ENCODE measurements around the gene KDELR3.
"Not testable (repeated sequence)": the region's sequence is repeated elsewhere in the genome, so short reads cannot be mapped to it uniquely, and the experiment has no call there.

The KDELR3 gene

DNA sequence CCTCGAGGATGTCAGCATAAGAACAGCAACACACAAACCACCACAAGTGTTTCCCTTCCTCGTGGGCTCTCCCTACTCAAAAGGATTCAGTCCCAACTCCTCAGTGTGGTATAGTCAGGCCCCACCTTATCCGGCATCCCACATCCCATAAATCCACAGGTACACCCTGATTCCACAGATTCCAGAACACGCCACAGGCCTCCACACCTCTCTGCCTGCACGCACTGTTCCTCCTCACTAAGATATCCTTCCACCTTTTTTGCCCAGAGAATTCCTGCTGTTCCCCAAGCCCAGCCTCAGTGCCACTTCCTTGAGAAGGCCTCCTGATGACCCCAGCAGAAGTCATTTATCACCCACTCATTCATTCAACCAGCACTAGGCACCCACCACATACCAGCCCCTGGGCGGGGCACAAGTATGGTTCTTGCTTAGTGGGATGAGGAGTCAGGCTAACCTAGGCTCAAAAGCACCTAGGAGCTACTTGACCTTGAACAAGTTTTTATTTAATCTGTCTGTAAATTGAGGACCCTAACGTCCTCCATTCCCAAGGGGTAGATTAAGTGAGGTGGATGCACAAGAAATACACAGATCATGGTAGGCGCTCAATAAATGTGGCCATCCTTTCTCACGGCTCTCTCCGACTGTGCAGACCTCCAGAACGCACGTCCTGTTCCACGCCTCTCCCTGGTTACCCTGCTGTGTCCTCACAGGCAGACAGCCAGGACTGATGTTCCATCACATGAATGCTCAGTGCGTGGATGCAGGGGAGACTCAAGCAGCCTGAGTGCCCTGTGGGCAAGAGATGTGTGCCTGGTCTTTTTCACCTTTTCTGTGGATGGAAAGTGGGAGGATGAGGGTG, 10.8 kb upstream of the KDELR3 start:
- no peak for DNase-seq

GRCh38 chr22:38460426-38460840, 7.5 kb upstream of the KDELR3 start:
- no peak for DNase-seq

DNA sequence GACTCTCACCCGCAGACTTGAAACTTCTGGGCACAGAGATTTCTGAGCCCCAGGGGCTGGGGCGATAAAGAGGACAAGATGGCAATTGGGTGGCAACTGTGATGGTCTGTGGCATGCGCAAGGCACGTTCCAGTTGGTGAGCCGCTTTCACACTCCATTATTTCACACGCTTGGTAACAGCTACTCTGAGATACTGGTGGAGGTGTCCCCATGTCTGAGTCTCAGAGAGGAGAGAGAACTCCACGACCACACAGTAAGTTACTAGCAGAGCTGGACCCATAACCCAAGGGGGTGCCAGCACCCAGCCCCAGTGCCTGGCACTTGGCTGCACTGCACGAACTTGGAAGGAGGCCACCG, 6.9 kb upstream of the KDELR3 start:
- DNase-seq, result no peak

GRCh38 chr22:38461414-38462081, 6.3 kb upstream of the KDELR3 start:
- peak; percentile 89 for DNase-seq

DNA sequence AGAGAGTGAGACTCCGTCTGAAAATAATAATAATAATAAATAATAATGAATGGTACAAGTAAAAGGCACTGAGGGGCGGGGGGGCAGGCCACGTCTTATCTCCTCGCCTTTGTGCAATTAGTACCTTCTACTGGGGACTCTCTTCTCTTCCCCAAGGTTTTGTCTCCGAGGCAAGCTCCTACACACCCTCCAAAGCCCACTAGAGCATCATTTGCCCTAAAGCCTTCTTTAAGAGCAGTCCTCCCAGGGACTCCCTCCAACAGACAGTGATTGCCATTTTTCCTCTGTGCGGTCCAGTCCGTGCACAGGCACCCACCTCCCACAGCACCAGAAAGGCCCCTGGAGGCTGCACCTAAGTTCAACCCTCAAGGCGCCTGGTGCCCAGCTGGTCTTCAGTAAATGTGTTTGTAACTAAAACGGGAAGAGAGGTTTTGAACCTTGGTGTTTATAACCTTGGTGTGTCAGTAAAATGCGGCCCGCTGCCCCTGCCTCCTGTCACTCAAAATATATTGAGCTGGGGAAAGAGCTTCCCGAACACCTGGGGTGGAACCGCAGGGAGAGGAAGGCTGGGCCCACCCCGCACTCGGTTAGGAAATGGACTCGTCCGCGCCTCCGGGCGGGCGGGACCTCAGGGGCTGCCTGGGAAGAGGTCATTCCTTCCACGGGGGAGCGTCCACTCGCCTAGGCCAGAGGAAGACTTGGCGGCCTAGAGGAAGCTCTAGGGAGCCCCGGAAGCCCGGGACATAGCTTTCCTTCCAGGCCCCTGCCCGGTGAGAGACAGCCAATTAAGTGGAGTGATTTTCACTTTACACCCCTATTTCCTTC, 4.7 kb upstream of the KDELR3 start:
- DNase-seq, result no peak

- no peak for DNase-seq
Measured at GRCh38 chr22:38464992-38465672, 2.8 kb upstream of the KDELR3 start.

- DNase-seq, result peak; percentile 81
Measured at GRCh38 chr22:38465673-38466490, 2.0 kb upstream of the KDELR3 start.

- no peak for DNase-seq
Measured at GRCh38 chr22:38467438-38467903, 425 bp upstream of the KDELR3 start.

DNA sequence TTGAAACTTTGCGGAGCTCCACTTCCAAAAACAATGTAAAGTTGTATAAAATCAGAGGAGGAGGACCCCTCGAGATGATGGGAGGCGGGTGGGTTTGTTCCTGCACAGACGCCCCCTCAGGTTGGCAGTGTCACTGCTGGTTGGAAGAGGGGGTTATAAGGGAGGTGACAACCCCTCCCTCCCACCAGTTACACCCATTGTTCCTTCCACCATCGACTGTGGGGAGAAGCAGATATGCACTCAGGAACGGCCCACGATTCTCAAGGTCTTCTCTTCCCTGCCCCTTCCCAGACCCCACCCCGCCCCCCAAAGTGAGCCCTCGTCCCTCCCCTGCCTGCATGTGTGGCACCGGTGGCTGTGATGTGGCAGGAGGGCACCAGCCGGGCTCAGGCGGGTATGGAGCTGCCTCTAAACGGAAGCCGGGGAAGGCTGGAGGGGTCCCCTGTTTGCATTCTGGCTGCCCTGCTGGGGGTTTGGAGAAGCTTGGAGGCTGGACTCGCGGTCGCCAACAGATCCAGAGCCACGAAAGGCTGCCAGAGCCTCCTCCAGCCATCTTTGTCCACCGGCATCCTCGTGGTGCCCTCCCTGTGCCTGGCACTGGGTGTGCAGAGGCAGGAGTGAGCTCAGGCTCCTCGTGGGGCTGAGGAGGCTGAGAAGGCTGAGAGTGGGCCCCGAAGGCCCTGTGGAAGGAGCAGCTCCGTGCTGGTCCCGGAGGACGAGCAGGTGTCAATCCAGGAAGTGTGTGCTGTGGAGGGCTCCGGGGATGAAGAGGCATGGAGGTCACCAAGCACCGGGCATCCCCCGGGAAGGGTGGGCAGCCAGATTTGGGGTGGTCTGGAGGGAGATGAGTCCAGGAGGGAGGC, 778 bp downstream of the KDELR3 start:
- DNase-seq, result peak; percentile 48

DNA sequence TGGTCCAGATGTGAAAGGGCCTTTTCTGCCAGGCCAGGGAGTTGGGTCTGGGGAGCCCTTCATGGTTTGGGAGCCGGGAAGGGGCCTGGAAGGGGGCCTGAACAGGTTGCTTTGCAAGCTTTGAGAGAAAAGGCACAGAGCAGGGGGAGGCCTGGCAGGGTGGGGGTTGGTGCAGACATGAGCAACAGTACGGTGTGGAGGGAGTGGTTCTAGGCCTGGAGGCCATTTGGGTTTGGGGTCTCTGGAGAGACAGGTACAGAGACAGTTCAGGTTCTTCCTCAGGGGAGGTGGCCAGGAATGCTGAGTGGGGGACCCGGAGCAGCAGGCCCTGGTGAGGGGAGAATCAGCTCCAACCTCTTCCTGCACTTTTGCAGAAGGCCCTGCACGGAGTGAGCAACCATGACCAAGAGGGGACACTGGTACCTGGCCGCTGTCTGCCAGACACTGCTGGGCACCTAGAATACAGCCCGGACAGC, 1.4 kb downstream of the KDELR3 start:
- no peak for DNase-seq

DNA sequence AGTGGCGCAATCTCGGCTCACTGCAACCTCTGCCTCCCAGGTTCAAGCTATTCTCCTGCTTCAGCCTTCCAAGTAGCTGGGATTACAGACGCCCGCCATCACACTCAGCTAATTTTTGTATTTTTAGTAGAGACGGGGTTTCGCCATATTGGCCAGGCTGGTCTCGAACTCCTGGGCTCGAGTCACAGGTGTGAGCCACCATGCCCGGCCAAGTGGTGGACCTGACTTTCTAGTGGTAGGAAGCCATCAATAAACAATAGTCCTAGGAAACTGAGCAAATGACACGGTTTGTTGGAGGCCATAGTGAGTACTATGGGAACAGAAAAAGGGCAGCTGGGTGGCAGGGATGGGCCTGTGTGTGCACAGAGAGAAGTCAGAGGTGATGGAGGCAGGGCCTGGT, 2.3 kb downstream of the KDELR3 start:
- DNase-seq, result not testable (repeated sequence)

DNA sequence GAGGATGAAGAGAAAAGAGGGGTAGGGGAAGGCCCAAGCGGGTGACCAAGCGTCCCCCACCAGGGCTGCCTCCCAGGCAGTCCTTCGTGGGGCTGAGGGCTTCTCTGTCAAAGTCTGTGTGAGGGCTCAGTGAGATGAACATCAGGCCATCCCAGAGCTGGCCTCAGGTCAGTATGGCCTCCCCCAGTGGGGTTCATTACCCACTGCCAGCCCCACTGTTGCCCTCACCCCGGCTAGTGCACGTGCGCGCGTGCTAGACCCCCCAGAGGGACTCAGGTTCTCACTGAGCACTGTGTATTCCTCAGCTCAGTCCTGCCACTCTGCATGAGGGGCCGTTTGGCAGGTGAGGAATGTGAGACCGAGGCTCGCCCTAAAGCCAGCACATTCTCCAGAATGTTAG, 3.3 kb downstream of the KDELR3 start:
- DNase-seq, result no peak

GRCh38 chr22:38474003-38474607, 6.2 kb downstream of the KDELR3 start:
- DNase-seq, result no peak

- no peak for DNase-seq
Measured at GRCh38 chr22:38477585-38477984, 9.7 kb downstream of the KDELR3 start.

GRCh38 chr22:38479096-38479837, 11.4 kb downstream of the KDELR3 start:
- no peak for DNase-seq

- no peak for DNase-seq
Measured at GRCh38 chr22:38481162-38481870, 13.4 kb downstream of the KDELR3 start.

DNA sequence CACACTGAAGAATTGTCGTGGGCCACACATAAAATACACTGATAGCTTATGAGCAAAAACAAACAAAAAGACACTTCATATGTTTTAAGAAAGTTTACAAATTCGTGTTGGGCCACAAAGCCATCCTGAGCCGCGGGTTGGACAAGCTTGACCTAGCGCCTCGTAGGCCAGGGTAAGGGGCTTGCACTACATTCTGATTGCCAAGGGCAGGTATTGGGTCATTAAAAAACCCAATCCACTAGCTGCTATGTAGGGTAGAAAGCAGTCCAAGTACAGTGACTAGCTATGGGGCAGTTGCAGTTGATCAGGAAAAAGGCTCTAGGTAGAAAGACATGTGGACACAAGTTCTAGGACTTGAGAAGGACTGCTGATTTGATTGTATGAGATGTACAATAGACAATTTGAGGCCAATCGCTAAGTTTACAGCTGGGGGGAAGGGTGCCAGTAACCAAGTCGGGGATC, 14.0 kb downstream of the KDELR3 start:
- DNase-seq, result no peak

GRCh38 chr22:38482662-38483308, 14.9 kb downstream of the KDELR3 start:
- DNase-seq, result no peak

Data from fibroblast of skin of back (primary cell).